T follicular helper cell (primary cell): Measurements from ENCODE around the gene AGPAT2.

Source experiments
- DNase-seq: peaks from one replicate; pipeline ENCODE4 v3.0.0-alpha.2; 2020; ENCODE audit warnings: low read depth

AGPAT2 gene

DNA sequence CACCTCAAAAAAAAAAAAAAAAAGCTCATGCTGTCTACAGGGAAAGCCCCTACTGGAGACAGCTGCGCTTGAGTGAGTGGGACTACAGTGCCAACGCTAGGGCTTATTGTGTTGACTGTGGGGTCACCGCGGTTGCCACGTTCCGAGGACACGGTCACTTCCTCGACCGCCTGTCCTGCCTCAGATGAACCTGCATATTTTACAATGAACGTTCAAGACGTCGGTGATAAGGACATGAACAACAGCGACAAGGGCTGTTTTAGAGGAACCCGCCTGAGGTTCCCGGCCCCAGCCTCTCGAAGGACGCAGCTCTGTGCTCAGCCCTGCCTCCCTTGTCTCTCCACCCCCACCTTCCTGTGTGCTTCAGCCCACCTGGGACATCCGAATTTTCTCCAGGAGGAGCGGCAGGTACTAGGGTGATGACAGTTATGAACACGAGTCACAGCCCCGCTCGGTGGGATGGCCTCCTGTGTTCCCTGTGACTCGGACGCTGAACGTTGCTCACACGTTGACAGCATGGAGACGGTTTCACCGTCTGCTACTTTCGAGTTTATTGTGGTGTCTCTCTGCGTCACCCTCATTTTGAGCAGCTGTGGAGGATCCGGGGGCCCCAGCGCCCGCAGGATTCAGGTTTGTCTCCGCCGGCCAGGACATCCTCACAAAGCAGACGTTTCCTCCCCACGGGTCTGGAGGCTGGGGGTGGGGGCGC is 13.9 kb upstream of the AGPAT2 start:
- DNase-seq = peak; percentile 28

DNA sequence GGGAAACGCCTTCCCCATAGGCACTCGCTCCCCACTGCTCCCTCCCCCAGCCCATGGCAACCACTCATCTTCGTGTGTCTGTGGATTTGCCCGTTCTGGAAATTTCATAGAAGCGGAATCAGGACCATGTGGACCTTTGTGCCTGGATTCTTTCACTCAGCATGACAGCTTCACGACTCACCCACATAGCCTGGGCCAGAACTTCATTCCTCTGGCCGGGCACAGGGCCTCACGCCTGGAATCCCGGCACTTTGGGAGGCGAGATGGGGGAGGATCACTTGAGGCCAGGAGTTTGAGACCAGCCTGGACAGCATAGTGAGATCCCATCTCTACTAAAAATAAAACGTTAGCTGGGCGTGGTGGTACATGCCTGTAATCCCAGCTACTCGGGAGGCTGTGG is 13.0 kb upstream of the AGPAT2 start:
- DNase-seq = no peak

DNA sequence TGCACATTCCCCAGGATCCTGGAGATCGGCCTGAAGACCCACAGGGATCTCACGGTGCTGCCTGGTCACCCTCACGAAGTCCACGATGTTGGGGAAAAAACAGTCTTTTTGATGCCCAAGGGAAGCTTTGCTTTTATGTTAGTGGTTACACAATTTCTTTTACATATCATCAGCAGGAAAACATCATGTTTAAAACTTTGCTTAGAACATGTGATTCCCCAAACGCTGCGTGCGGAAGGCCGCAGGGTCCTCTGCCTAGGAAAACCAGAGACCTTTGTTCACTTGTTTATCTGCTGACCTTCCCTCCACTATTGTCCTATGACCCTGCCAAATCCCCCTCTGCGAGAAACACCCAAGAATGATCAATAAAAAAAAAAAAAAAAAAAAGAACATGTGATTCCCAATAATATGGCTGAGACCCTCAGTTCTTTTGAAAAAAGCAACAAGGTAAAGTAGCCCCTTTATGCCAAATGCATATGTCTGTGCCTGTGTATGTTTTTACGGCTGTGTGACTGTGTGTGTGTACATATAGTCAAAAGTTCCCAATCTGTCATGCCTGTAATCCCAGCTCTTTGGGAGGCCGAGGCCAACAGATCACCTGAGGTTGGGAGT is 11.5 kb upstream of the AGPAT2 start:
- no peak for DNase-seq

DNA sequence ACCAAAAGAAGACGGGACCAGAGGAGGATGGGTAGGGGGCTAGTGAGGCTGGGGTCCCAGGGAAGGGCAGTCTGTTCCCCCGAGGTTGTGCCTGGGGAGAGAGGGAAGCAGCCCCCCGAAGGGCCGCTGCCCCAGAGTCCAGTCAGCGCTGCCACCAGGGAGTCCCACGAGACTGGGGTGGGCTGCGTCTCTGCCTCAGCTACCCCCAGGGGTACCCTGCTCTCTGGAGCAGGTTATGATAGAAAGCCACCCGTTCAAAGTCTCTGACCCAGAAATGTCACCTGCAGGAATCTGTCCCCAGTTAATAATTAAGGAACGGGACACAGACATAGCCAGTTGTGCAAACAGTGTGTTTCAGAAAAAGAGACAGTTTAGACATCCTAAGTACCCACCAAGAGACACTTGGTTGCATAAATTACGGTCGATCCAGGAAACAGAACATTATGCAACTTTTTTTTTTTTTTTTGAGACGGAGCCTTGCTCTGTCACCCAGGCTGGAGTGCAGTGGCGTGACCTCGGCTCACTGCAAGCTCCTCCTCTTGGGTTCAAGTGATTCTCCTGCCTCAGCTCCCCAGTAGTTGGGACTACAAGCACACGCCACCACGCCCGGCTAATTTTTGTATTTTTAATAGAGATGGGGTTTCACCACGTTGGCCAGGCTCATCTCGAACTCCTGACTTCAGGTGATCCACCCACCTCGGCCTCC is 10.7 kb upstream of the AGPAT2 start:
- DNase-seq = no peak

DNA sequence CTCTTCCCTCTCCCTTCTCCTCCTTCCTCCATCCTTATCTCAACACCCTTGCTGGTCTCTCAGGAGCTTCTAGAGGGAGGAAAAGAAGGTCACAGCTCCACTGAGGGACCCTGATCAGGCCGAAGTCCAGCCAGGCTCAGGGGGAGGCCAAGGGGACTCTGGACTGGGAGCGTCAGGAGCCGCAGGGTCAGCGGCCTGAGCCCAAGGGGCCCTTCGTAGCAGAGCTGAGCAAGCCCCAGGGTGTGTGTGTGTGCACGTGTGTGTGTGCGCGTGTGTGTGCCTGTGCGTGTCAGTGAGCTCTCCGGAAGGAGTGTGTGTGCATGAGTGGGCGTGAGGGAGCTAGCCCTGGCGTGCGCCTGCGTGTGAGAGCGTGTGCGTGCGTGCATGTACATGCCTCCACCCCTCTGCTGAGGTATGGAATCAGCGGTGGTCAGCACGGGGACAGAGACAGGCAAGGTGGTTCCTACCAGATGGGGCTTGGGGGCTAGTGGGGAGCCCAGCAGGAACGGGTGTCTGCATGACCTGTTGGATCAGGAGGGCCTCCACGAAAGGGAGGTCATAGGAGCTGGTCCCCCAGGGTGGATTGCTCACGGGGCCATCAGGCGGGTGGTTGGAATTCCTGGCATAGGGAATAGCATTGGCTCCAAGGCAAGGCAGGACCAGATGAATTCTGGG is 10.0 kb upstream of the AGPAT2 start:
- DNase-seq = no peak

DNA sequence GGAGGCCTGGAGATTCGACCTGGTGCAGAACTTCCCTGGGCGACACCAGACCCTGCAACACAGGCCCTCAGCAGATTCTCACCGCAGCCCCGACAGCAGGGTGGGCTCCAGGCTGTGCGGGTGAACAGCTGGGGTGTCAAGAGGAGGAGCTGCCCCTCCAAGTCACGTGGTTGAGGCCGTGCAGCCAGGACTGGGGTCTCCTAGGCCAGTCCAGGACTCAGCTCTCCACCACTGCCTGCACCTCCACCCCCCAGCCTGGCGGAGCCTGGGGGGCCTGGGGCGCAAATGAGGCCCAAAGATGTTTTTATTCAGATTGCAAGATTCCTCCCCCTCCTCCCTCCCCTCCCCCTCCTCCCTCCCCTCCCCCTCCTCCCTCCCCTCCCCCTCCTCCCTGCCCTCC is 9.2 kb upstream of the AGPAT2 start:
- no peak for DNase-seq

DNA sequence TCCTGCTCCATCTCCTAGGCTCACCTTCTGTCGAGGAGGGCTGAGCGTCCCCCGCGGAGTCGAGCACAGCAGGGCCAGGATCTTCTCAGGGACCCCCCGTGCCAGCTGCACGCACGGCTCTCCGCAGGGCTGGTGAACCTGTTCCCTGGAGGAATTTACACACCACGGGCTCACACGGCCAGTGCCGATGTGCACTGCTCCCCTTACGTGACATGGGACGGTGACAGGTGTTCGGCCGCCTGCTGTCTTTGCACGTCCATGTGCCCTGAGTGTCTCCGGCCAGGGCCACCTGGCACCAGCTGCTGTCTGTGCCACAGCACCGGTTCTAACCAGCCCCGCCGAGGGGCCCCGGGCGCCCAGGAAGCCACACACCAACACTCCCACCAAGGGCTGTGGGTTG is 8.7 kb upstream of the AGPAT2 start:
- DNase-seq = no peak

DNA sequence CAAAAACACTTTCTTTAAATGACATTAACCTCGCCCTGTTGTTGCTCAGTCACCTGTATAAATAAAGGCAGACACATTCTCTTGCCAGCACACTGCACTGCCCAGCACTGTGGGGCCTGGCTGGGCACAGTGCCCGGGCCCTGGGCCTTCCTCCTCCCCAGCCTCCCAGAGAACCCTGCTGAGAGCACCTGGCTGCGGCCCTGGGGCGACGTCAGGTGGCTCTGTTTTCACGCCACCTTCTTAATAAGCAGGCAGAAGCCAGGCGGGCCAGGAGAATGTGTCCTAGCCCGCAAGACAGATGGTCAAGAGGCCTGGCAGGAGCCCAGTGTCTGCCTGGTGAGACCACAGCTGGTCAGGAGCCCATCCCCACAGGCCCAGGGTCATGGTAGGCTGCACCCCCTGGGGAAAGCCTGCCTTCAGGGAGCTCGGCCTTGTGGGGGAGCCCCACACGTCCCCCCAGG is 8.2 kb upstream of the AGPAT2 start:
- no peak for DNase-seq

DNA sequence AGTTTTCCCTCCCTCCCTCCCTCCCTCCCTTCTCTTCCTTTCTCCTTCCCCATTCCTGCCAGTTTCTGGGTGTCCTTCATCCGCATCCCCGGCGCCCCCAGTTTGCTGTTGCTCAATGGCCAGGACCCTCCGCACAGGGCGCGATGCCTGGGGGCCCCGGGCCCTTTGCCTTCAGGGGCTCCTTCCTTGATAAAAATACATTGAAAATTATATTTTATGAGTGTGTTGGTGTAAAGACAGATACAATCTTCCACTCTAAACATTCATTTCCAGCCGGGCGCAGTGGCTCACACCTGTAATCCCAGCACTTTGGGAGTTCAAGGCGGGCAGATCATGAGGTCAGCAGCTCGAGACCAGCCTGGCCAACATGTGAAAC is 7.6 kb upstream of the AGPAT2 start:
- no peak for DNase-seq

DNA sequence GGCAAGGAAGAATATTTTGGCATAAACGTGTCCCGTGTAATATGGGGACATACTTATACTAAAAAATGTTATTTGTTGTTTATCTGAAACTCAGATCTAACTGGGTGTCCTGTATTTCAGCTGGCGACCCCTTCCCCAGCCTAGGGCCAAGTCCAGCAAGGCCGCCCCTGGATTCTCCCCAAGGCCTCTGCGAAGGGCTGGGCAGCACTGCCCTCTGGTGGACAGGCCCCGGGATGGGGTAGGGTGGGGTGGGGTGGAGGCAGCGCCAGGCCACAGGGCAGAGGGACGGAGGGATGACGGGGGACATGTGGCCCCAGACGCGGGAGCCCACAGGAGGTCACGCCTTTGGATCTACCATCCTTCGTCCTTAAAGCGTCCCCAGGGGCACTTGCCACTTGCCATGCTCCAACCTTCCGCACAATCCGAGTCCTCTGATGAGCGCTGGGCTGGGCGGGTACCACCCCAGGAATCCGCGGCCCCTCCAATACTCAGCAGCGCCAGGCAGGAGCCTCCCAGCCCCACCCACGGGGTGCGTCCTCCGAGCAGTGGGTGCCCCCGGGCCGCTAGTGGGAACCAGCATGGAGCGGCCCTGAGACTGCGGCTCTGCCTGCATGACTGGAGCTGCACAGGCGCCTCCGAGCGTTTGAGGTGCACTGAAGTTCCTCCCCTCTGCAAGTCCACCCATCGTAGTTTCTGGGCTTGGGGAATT is 7.1 kb upstream of the AGPAT2 start:
- no peak for DNase-seq

DNA sequence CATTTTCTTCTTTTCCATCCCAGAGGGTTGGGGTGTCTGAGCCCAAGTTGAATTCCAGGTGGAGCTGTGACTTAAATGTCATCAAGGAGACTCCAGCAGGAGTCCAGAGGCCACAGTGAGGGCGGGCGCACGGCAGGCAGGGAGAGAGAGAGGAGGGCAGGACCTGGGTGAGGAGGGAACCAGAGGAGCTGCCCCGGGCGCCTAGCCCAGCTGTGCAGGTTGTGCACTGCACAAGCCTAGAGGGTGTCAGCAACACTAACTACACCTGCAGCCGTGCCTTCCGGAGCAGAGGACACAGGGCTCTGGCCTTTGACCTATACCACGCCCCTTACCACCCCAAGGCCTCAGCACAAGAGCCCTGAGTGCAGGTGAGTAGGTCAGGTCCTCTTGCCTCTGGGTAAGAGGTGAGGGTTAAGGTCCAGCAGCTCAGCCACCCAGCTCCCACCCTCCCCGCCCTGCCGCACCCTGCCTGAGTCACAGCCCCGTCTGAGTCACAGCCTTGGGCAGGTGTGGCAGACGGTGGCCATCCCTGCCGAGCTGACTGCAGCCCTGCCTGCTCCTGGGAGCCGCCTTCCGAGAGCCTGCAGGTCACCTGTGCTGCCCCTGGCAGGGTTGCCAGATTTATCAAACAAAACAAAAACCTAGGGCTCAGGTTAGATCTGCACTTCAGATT is 6.4 kb upstream of the AGPAT2 start:
- no peak for DNase-seq

DNA sequence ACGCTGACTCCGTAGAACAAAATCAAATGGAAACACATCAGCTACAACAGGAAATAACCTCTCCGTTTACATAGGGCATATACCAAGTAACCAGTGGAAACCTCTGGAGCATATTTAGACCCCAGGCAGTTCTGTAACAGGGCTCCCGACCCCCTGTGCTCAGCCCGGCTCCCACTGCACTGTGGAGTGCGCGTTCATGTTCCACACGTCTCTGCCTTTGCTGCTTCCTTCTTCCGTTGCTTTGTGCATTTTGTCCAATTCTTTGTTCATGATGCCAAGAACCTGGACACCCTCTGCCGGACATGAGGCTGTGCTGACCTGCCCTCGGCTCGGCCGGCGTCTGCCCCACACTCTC is 5.9 kb upstream of the AGPAT2 start:
- no peak for DNase-seq

DNA sequence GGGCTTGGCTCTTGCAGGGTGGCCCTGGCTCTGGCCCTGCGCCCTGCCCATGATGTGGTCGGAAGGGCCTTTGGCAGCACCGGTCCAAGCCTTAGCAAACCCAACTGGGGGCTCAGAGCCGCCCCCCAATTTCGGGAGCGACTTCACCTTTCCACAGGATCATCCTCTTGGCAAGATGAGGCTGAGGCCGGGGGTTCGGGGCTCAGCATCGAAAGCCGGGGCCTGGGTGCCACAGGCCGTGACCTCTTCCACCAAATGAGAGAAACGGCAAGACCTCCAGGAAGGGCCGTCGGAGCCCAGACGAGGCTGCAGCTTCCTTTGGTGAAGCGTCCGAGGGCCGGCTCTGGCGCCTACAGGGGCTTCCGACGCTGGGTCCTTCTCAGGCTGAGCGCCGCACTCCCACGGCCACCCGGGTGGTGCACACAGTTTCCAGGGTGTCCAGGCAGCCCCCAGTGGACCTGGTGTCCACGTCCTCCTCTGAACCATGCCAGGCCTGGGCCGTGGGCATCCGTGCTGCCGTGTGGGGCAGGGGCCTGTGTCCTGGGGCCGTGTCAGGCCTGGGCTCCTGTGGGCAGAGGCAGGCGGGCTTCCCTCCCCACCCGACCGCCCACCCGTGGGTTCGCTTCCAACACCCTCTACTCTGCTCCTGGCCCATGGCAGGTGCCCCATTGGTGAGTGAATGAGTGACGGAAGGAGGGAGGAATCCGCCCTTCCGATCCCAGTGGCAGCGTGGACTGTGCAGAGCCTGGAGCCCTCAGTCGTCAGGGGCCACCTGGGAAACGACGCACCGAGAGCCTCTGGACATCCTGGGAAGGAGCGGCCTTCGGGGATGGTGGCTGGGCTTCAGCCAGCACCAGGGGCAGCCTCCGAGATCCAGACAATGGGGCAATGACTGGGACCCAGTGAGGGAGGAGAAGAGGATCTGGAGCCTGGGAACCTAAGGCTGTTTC is 5.2 kb upstream of the AGPAT2 start:
- DNase-seq = no peak

DNA sequence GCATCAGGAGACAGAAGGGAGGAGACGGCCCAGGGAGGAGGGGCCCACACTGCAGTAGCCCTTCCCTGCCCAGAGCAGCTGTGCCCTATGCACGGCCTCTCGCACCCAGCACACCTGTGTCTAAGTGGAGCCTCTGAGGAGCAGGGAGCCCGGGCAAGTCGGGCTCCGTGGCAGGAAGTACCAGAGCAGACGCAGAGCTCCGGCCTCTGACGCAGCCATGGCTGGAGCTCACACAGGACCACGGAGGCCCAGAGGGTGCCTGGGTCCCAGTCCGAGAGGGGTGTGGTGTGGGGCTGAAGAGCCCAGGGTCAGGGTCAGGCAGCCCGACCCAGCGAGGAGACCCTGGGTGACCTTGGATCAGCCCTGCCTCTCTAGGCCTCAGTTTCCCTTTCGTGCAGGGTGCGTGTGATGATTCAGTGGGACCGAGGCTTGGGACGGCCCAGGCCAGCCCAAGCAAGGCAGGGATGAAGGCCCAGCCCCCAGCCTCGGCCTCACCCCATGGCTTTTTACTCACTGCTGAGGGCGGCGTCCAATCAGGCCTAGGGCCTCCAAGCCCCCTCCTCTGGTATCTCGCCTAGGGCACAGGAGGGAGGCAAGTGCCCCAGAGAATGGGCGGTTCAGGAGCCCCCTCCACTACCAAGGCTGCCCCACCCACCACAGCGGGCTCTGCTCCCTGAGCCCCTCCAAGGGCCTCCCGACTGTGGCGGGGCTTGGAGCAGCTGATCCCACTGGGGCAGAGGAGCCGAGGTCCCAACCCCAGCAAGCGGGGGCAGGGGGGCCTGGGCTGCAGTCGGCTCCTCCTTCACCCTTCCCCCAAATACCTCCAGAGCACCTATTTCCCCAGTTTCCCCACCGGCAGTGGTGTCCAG is 4.3 kb upstream of the AGPAT2 start:
- DNase-seq = no peak

DNA sequence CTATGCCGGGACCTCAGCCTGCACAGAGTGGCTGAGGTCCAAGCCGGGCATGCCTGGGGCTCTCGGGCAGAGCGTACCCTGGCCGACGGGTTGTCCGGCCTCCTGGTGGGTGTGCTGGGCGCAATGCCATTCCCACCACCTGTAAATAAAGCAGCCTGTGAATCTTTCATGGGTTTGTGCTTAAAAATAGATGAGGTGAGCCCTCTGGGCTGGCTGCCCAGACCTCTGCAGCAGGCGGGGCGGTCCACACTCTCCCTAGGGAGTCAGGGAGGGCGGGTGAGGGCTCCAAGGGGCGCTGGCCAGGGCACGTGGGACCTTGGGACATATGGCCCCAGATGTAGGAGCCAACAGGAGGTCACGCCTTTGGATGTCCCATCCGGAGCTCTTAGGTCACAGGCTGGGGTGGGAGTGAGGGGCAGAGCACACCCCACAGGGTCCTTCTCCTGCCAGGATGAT is 3.6 kb upstream of the AGPAT2 start:
- DNase-seq = no peak

DNA sequence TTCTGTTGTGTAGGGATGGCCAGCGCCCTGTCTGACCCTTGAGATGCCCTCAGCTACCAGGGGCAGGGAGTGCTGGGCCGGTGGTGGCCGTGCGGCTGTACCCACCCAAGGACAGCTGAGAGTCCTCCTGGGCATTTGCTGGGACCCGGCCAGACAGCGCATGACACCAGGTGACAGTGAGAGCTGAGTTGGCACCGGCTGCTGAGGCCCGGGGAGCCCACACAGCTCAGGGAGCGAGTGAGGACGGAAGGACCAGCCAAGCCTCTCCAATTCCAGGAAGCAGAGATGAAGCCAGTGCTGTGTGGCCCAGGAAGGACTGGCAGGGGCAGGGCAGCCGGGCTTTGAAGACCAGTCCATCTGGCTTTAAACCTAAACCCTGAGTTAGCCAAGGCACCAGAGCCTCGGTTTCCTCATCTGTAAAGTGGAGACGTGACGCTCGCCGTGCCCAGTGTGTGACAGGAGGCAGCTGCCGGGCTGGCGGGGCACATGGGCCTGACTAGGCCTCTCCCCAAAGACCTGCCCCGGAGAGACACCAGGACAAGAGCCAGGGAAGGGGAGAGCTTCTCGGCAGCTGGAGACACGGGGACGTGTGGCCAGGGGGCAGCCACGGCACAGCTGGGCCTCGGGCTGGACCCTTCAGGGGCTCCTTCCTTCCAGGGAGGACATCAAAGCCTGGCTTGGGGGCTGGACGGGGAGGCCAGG is 3.0 kb upstream of the AGPAT2 start:
- DNase-seq = no peak

DNA sequence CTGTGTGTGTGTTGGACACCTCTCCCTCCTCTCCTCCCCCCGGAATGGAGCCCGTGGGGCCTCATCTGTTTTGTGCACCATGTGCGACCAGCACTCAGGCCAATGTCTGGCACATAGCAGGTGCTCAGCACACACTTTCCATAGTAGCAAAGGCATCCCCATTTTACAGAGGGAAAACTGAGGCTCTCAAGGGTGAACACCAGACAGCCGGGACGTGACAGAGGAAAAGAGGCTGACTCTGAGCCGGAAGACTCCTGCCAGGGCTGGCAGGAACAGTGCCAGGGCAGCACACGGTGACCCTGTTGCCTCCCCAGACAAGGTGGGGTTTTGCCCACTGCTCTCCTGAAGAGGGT is 1.8 kb upstream of the AGPAT2 start:
- no peak for DNase-seq

DNA sequence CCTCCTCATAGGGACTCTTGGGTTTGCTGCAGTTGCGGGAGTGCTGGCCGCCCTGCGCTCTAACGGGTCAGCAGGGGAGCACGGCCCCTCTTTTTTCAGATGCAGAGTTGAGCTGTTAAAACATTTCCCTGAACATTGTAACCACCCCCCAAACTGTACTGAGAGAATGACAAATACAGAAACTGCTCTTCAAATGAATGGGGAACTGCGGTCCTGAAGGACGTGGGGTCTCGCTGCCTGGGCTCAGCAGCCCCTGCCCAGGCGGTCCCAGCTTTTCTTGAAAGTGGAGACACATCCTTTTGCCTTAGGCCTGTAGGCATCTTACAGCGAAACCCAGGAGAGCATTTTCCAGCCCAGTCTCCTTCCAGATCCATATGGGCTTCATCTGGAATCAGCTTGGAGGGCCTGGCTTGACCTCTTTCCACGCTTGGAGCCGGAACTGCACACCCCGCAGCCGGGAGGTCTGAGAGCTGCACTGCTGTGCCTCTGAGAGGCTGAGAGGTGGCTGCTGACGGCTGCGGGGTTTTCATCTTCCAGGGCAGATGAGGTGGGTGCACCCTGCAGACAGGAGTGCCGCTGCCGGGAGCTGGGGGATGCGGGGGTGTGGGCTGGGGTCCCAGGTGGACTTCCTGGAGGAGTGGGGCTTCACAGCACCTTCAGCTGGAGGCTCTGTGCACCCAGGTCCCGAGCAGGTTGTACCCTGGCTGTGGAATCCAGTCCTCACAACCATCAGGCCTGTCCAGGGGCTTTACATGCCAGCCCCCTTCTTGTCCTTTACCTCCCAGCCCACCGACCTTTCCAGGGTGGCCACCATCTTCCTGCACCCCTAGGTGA is 1.2 kb upstream of the AGPAT2 start:
- DNase-seq = no peak
